HFFc6 (cell line): ENCODE measurements around the gene DPH5. TPM values are rescaled to one million over a fixed set of nuclear protein-coding genes. Genes with fewer than 3 reads are reported as not detected.
"Not testable (repeated sequence)": the region's sequence is repeated elsewhere in the genome, so short reads cannot be mapped to it uniquely, and the experiment has no call there.

Source experiments
- DNase-seq: peaks from one replicate; pipeline ENCODE4 v3.0.0-alpha.2; 2018
- H3K27ac Mint-ChIP-seq: 2 replicates; pipeline ENCODE4 v1.8.0; 2020; ENCODE audit warnings: mild to moderate bottlenecking, mixed read lengths
- H3K27me3 Mint-ChIP-seq: 2 replicates; pipeline ENCODE4 v1.8.0; 2021; ENCODE audit warnings: mild to moderate bottlenecking, moderate library complexity, mixed read lengths; ENCODE audit not compliant: insufficient read depth
- H3K36me3 Mint-ChIP-seq: 2 replicates; pipeline ENCODE4 v1.8.0; 2021; ENCODE audit warnings: low read depth, mixed read lengths
- H3K4me1 Mint-ChIP-seq: 2 replicates; pipeline ENCODE4 v1.8.0; 2020; ENCODE audit warnings: low read depth, mixed read lengths
- H3K4me3 Mint-ChIP-seq: 2 replicates; pipeline ENCODE4 v1.8.0; 2020; ENCODE audit warnings: mild to moderate bottlenecking, moderate library complexity, mixed read lengths
- H3K9me3 Mint-ChIP-seq: 2 replicates; pipeline ENCODE4 v1.8.0; 2020; ENCODE audit warnings: mild to moderate bottlenecking, mixed read lengths
- long read RNA-seq: library from polyadenylated mRNA; unstranded; transcript quantifications from one replicate; pipeline ENCODE4 v2.0.0, GENCODE V29; 2019
- total RNA-seq, 6 experiments: library from RNA; stranded (reverse); fragmentation: NEBNext Ultra II Directional; extraction: Animal tissue kit (Norgen Biotek cat#: 25700); gene quantifications; 2 replicates in 1 of 6; 3 replicates in 5 of 6; pipeline ENCODE4 v1.2.3, GENCODE V29; 2021
- TF ChIP-seq, protein P1 (sequence below): fragments of 200-600 bp; sonication (generic); IDR thresholded peaks from 2 replicates; pipeline ENCODE4 v1.5.0; 2021; ENCODE audit warnings: antibody characterized with exemption, mild to moderate bottlenecking

Gene DPH5, protein sequence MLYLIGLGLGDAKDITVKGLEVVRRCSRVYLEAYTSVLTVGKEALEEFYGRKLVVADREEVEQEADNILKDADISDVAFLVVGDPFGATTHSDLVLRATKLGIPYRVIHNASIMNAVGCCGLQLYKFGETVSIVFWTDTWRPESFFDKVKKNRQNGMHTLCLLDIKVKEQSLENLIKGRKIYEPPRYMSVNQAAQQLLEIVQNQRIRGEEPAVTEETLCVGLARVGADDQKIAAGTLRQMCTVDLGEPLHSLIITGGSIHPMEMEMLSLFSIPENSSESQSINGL
- total RNA-seq: 10 to 100 TPM; 38.1 to 49.8 (median 39.3) TPM
- long read RNA-seq, transcript DPH5-203 (8 exons, 1,316 nt): major isoform, 23 of 38 reads
- long read RNA-seq, partial matches to known transcripts: 1 of 38 reads
- long read RNA-seq, other reads (novel, unspliced or antisense): 12 of 38 reads

DNA sequence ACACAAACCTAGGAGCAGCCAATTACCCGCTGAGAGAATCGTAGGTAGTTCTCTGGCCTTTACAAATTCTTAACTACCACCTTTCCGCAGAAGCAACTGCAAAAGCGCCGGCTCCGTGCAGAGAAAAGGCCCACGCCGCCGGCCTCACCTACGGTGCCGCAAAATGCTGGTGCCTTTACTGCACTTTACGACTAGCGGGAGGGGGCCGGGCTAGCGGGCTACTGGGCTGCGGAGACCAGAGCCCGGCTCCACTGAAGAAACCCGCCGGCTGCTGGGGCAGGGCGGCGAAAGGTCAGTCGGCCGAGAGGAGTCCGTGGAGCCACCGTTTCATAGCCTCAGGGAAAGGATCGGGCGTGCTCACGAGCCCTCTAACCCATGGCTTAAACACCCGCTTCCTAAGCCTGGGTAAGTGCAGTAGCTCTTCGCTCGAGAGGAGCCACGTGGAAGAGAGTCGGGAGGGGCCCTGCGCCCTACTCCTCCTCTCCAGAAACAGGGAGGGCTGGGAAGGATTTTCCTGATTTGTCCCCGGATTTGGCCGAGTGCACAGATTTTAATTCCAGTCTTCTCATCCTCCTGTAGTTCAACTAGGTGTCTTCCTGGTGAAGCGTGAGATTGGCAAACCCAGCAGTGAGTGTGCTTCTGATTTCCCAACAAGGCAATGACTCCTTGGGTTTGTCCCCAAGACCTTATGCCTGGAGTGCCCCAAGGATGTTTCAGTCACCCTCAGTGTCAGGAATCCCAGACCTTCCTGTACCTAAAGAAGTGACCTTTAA, at the start of gene DPH5:
TSS of gene DPH5 (minus strand) at position 128 of the 773 bp plus-strand sequence. CDS start 341 bp downstream, outside the sequence.
- Mint-ChIP-seq H3K27me3 (no peaks in the 10 kb centered on the region), H3K4me3 (peak within 1 kb of the TSS; percentile 94), H3K36me3 (peaks cover 23% of the 10 kb centered on the region), H3K9me3 (no peaks in the 10 kb centered on the region), H3K27ac (peak within 1 kb of the TSS; percentile 85), H3K4me1 (peaks cover 58% of the 10 kb centered on the region)
- peak; percentile 90 for DNase-seq
- TF ChIP-seq, protein P1, sequence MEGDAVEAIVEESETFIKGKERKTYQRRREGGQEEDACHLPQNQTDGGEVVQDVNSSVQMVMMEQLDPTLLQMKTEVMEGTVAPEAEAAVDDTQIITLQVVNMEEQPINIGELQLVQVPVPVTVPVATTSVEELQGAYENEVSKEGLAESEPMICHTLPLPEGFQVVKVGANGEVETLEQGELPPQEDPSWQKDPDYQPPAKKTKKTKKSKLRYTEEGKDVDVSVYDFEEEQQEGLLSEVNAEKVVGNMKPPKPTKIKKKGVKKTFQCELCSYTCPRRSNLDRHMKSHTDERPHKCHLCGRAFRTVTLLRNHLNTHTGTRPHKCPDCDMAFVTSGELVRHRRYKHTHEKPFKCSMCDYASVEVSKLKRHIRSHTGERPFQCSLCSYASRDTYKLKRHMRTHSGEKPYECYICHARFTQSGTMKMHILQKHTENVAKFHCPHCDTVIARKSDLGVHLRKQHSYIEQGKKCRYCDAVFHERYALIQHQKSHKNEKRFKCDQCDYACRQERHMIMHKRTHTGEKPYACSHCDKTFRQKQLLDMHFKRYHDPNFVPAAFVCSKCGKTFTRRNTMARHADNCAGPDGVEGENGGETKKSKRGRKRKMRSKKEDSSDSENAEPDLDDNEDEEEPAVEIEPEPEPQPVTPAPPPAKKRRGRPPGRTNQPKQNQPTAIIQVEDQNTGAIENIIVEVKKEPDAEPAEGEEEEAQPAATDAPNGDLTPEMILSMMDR: no peak

DNA sequence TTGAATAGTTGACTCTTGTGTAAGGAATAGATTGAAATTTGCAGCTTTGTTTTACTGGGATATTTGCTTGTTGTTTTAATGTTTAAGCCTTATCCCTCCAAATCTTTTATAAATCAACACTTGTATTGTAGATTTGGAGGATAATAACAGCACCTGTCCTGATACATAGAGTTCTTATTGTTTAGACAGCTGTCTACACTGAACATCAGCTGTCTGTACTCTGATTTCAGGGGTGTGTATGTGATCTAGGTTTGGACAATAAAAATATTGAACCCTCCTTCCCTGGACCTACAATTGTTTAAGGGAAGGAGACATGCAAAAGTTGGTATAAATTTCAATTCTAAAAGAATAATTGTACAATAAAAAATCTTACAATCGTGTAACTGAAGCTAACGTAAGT, 48.3 kb upstream of the DPH5 start:
- Mint-ChIP-seq H3K27ac (no peak overlapping the region), H3K4me1 (no peaks in the 10 kb centered on the region), H3K4me3 (no peak overlapping the region), H3K36me3 (peaks cover 12% of the 10 kb centered on the region; the same call in 1 of the 2 replicates), H3K27me3 (no peaks in the 10 kb centered on the region), H3K9me3 (no peaks in the 10 kb centered on the region)
- no peak for DNase-seq
- TF ChIP-seq, protein P1: no peak

DNA sequence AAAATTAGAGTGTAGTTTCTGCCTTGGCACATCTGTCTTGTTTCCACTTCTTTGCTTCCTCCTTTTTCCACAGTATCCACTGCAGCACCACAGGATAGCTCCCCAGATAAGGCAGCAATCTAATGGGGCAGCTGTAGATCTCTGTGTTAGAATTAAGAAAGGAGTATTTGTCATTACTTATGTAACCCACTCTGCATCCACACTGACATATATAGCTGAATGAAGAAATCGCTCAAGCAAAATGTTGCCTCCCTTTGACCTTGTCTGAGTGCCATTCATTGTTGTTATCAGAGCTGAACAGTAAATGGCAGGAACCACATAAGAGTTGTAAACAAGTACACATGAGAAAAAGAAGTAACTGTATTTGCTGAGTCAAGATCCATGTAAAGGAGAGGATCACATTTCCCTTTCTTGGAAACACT, 45.9 kb upstream of the DPH5 start:
- Mint-ChIP-seq H3K9me3 (no peaks in the 10 kb centered on the region), H3K27ac (no peak overlapping the region), H3K4me1 (no peaks in the 10 kb centered on the region), H3K27me3 (no peaks in the 10 kb centered on the region), H3K36me3 (no peaks in the 10 kb centered on the region; the same call in 1 of the 2 replicates), H3K4me3 (no peak overlapping the region)
- no peak for DNase-seq
- TF ChIP-seq, protein P1: no peak

DNA sequence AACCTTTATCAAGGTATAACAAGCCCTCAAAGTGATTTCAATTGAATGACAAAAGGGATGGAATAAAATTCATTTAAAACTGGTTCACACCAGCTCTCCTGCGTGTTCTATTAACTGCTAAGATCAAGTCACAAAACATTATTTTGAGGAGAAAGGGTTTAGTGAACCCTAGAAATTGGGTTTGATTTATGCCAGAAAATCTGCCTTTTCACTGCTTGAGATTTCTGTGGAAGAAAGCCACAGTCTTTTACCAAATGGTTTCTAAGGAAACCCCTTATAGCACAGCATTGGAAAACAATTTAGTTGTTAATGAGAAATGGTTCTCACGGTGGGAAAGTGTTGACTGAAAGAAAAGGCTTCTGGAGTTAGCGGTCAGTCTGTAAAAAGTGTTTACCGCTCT, 43.6 kb upstream of the DPH5 start:
- no peaks in the 10 kb centered on the region for H3K27me3 Mint-ChIP-seq
- H3K27ac Mint-ChIP-seq: no peak overlapping the region
- DNase-seq: no peak
- no peaks in the 10 kb centered on the region; the same call in 1 of the 2 replicates for H3K36me3 Mint-ChIP-seq
- no peak overlapping the region for H3K4me3 Mint-ChIP-seq
- TF ChIP-seq, protein P1: no peak
- no peaks in the 10 kb centered on the region for H3K9me3 Mint-ChIP-seq
- peaks cover 2% of the 10 kb centered on the region; the same call in 1 of the 2 replicates for H3K4me1 Mint-ChIP-seq

DNA sequence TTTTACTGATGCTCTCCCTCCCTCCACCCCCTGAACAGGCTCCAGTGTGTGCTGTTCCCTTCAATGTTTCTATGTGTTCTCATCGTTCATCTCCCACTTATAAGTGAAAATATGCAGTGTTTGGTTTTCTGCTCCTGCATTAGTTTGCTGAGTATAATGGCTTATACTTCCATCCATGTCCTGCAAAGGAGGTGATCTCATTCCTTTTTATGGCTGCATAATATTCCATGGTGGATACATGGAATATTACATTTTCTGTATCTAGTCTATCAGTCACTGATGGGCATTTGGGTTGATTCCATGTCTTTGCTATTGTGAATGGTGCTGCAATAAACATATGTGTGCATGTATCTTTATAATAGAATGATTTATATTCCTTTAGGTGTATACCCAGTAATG, 41.4 kb upstream of the DPH5 start:
- H3K27ac Mint-ChIP-seq, DNase-seq, H3K36me3 Mint-ChIP-seq, H3K9me3 Mint-ChIP-seq, H3K27me3 Mint-ChIP-seq, H3K4me3 Mint-ChIP-seq, H3K4me1 Mint-ChIP-seq: not testable (repeated sequence)
